ENCODE data around the gene LDLRAD2. TPM values are rescaled to one million over a fixed set of nuclear protein-coding genes. Genes with fewer than 3 reads are reported as not detected.

Gene LDLRAD2
- total RNA-seq, 1 donor from 2014 or later = 0.26 TPM

GRCh38 chr1:21860971-21861370, 48.9 kb downstream of the LDLRAD2 start:
- no peak for DNase-seq (ENCODE audit: low spot score)

DNA sequence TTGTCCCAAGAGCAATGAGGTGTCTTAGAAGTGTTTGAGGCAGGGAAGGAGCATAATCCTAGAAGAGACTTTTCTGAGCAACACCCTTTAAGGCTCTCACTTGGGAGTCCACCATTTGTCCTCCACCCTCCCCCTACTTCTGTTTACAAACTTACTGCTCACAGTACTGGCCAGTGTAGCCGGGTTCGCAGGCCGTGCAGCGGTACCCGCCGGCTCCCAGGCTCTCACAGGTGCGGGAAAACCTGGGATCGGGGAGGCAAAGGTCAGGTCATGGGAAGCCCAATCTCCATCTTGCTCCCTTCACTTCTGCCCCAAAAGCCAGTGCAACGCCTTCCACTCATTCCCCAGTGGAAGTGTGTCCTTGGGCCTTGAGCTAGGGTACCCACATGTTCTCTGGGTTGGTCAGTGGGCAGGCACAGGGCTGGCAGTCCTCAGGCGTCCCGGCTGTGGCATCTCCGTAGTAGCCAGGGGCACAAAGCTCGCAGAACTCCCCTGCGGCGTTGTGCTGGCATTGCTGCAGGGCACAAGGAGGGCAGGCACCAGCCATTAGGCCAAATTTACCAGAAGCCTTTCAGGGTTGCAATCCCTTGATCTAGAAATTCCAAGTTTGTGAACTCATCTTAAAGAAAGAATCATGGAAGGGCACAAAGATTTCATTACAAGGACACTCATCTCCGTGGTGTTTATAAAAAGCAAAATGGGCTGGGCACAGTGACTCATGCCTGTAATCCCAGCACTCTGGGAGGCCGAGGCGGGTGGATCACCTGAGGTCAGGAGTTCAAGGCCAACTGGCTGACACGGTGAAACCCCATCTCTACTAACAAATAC, 49.8 kb downstream of the LDLRAD2 start:
- no peak for DNase-seq (ENCODE audit: low spot score)

DNA sequence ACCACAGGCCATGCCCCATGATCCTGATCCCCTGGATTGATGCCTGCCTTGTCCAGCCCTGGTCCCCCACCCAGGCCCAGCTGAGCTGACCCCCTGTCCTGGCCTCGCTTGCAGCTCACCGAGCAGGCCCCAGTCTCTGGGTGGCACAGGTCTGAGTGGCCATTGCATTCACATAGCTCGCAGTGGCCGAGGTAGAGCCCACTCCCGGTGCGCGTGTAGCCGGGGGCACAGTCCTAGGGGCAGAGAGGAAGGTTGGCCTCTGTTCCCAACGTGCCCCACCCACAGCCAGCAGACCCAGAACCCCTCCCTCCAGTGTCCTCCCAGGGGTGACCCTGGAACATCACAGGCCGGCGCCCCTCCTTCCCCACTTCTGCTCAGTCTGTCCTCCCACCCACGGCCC, 51.9 kb downstream of the LDLRAD2 start:
- DNase-seq (ENCODE audit: low spot score) = no peak

DNA sequence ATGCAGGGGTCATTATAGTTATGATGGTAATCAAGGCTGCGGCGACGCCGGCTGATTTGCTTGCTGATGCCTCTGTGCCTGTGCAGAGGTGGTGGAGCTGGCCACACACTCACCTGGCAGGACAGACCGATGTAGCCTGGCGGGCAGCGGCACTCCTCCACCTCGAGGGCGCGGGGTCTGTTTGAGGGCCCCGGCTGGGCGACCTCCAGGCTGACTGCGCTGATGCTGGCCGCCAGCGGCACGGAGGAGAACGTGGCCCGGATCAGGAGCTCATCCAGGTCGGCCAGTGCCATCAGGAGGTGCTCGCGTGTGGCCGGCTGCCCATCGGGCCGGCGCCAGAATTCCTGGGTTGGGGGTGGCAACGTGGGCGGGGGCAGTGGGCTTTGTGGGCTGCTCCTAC, 52.7 kb downstream of the LDLRAD2 start:
- DNase-seq (ENCODE audit: low spot score) = no peak

DNA sequence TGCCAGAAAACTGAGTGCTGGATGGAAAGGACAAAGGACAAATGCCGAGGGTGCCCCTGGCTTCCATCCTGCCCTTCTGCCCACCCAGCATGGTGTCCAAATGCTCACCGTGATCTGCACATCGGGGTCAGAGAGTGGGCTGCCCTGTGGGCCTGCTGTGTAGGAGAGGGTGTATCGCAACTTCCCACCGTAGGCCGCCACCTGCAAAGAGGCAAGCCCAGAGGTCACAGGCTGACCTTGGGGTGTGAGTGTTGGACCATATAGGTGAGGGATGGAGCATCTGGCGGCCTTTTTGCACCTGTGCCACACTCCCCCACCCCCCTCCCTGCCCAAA, 53.5 kb downstream of the LDLRAD2 start:
- DNase-seq (ENCODE audit: low spot score) = no peak

GRCh38 chr1:21865943-21866706, 54.1 kb downstream of the LDLRAD2 start:
- DNase-seq (ENCODE audit: low spot score) = no peak

GRCh38 chr1:21866707-21867043, 54.6 kb downstream of the LDLRAD2 start:
- no peak for DNase-seq (ENCODE audit: low spot score)

DNA sequence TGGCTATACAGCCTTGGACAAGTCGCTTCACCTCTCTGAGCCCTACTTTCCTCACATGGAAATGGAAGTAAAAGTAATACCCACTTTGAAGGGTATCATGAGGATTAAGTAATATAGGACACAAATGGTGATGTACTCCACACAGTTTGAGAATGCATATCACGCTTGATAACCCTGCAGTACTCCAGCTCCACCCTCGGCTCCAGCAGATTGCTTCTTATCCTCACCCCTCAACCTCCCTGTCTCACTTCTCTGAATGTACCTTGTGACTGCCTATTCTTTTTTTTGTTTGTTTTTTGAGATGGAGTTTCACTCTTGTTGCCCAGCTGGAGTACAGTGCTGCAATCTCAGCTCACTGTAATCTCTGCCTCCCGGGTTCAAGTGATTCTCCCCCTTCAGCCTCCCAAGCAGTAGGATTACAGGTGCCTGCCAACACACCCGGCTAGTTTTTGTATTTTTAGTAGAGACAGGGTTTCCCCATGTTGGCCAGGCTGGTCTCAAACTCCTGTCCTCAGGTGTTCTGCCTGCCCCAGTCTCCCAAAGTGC, 55.5 kb downstream of the LDLRAD2 start:
- DNase-seq (ENCODE audit: low spot score) = no peak

DNA sequence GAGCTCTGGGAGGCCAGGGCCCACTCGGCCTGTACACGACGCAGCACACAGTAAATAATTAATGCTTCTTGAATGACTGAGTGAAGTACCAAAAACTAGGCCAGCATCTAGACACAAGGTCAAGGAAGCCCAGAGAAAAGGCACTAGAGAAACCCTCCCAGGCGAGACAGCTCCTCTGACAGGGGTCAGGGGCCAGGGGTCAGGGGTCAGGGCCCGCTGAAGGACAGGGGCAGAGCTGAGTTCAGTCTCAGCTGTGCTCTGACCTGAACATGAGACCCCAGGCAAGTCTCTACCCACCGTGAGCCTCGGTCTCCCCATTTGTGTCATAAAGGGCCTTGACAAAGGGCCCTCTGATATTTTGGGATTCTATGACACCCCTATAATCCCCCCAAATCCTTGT, 56.4 kb downstream of the LDLRAD2 start:
- no peak for DNase-seq (ENCODE audit: low spot score)

DNA sequence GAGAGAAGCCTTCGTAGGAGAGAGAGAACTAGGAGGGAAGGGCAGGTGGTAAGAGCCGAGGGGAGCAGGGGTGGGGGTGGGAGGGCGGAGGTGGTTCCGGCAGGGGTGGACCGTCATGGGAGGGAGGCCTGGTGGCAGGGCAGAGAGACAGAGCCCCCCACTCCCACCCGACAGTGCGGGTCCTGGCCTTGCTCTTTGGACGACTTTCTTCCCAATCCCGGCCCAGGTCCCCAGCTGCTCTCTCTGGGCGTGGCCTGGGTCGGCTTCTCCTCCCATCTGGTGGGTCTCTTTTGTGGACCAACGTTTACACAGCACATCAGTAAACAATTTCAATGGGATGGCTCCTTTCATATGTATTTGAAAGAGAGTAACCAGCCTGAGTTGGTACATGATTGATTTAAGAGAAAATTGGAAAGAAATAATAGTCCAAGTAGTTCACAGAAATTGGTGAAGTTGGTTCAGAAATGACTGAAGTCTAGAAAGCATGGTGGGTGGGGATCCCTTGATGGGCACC, 56.9 kb downstream of the LDLRAD2 start:
- DNase-seq (ENCODE audit: low spot score) = no peak

GRCh38 chr1:21869620-21870121, 57.6 kb downstream of the LDLRAD2 start:
- DNase-seq (ENCODE audit: low spot score) = peak; percentile 95

DNA sequence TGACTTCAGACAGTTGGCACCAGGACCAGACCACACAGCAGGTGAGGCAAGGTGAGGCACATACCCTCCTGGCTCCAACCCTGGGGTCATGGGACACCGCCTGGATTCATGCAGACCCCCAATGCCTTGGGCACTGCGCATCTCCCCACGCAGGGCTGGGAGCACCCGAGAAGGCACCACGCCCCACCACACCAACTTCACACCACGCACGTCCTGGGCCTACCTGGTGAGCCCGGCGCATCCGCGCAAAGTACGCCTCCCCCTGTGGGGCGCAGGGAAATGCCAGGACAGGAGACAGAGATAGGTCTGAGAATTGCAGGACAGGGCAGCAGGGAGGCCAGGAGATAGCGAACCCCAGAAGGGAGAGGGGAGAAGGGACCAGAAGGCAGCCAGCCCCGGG, 58.5 kb downstream of the LDLRAD2 start:
- DNase-seq (ENCODE audit: low spot score) = no peak

GRCh38 chr1:21871943-21872342, 59.9 kb downstream of the LDLRAD2 start:
- DNase-seq (ENCODE audit: low spot score) = peak; percentile 64

DNA sequence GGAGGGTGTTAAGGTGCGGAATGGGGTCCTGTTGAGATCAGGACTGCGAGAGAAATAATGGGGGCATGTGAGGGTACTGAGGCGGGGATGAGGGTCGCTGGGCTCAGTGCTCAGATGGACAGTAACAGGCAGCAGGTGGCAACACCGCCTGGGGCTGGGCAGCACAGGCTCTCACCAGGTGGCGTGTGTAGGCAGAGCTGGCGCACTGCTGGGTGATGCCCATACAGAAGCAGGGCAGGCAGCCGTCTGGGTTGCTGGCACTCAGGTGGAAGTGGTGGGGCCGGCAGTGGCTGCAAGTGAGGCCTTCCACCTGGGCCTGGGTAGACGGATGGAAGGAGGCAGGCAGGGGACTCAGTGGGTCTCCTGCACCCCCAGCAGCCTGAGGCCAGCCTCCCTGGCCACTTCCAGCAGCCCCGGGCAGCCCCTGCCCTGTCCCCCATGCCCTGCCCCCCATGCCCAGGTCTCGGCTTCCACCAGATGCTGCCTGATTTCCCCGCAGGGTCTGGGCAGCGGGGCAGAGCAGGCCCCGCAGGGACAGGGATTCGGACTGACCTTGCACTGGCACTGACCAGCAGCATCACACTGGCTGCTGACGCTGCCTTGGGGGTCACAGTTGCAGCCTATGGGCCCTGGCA, 60.5 kb downstream of the LDLRAD2 start:
- DNase-seq (ENCODE audit: low spot score) = peak; percentile 20

- DNase-seq (ENCODE audit: low spot score) = no peak
Measured at GRCh38 chr1:21873174-21873573, 61.1 kb downstream of the LDLRAD2 start.

- no peak for DNase-seq (ENCODE audit: low spot score)
Measured at GRCh38 chr1:21873761-21874160, 61.7 kb downstream of the LDLRAD2 start.

DNA sequence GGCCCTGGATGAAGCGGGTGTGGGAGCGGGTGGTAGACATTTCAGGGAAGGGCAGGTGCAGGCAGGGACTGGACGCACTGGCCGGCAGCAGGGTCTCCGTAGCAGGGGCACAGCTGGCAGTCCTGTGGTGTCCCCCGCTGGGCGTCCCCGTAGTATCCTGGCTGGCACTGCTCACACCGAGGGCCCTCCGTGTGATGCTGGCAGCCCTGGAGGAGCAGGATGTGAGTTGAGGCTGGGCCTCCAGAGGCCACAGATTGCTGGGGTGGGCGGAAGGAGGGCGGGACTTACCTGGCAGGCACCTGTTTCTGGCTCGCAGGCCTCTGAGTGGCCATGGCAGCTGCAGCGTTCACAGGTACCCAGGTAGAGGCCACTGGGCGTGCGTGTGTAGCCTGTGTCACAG, 62.3 kb downstream of the LDLRAD2 start:
- no peak for DNase-seq (ENCODE audit: low spot score)

Other genes with a start within 250 kb of the LDLRAD2 start
- 157 TPM for gene RAP1GAP, start 142.9 kb upstream of the LDLRAD2 start, total RNA-seq
- gene USP48, start 29.1 kb upstream of the LDLRAD2 start, total RNA-seq = 62.9 TPM
- gene HSPG2, start 125.0 kb downstream of the LDLRAD2 start, total RNA-seq = 746 TPM
- gene CELA3B, start 164.8 kb downstream of the LDLRAD2 start, total RNA-seq = 13.7 TPM
- gene CELA3A, start 189.4 kb downstream of the LDLRAD2 start, total RNA-seq = 25.1 TPM
- gene CDC42, start 240.4 kb downstream of the LDLRAD2 start, total RNA-seq = 273 TPM

Data from mucosa of gallbladder (tissue), 1 donor.